Liver (tissue), 9 donors: ENCODE data around the gene CYP4A22. TPM values are rescaled to one million over a fixed set of nuclear protein-coding genes. Genes with fewer than 3 reads are reported as not detected.
"Not testable (repeated sequence)": the region's sequence is repeated elsewhere in the genome, so short reads cannot be mapped to it uniquely, and the experiment has no call there.

ENCODE experiments used
- DNase-seq: peaks from one replicate; pipeline ENCODE4 v3.0.0-alpha.2; 2017; ENCODE audit warnings: low spot score
- H3K27ac ChIP-seq, 2 donors: one replicate each; pipeline ENCODE4 v1.7.0; 2013; ENCODE audit warnings: inconsistent platforms in 2 of 2, low read length in 2 of 2, control low read depth in 1 of 2, low read depth in 1 of 2, mild to moderate bottlenecking in 1 of 2
- H3K27me3 ChIP-seq, 4 donors: one replicate each; pipeline versions ENCODE4 v1.6.1 to v1.7.0; 2013; ENCODE audit warnings: low read length in 3 of 4, inconsistent platforms in 1 of 4, mild to moderate bottlenecking in 1 of 4, moderate library complexity in 1 of 4; ENCODE audit not compliant: control insufficient read depth in 4 of 4, insufficient read depth in 4 of 4
- H3K36me3 ChIP-seq, 4 donors: one replicate each; pipeline versions ENCODE4 v1.6.1 to v1.7.0; 2013; ENCODE audit warnings: low read length in 3 of 4, mild to moderate bottlenecking in 3 of 4, low read depth in 1 of 4, moderate library complexity in 1 of 4; ENCODE audit not compliant: control insufficient read depth in 4 of 4, insufficient read depth in 3 of 4
- H3K4me1 ChIP-seq, 4 donors: one replicate each; pipeline versions ENCODE4 v1.6.1 to v1.7.0; 2013; ENCODE audit warnings: low read length in 3 of 4, mild to moderate bottlenecking in 3 of 4, moderate library complexity in 1 of 4; ENCODE audit not compliant: control insufficient read depth in 4 of 4, insufficient read depth in 4 of 4
- H3K4me3 ChIP-seq, 3 donors: one replicate each; pipeline versions ENCODE4 v1.6.1 to v1.7.0; 2013; ENCODE audit warnings: low read length in 3 of 3, control low read depth in 1 of 3, low read depth in 1 of 3, mild to moderate bottlenecking in 1 of 3
- H3K9ac ChIP-seq, 2 donors: one replicate each; pipeline ENCODE4 v1.7.0; 2013; ENCODE audit warnings: low read length in 2 of 2, mild to moderate bottlenecking in 2 of 2, moderate library complexity in 2 of 2, control low read depth in 1 of 2, low read depth in 1 of 2
- H3K9me3 ChIP-seq, 4 donors: one replicate each; pipeline versions ENCODE4 v1.6.1 to v1.7.0; 2013; ENCODE audit warnings: low read length in 3 of 4; ENCODE audit not compliant: control insufficient read depth in 4 of 4
- CTCF ChIP-seq: fragments of 150-350 bp; IDR thresholded peaks from 2 replicates; pipeline ENCODE4 v1.5.1; 2017; ENCODE audit warnings: improper control_type of control experiment, low read depth, low read length; ENCODE audit not compliant: missing input control
- EGR1 ChIP-seq, 2 donors: IDR thresholded peaks; 2 replicates each; pipeline ENCODE4 v1.6.1; 2016 to 2018; ENCODE audit warnings: antibody characterized with exemption in 2 of 2, low read depth in 2 of 2
- HNF4A ChIP-seq, 2 donors: conservative IDR thresholded peaks; 2 replicates each; pipeline ENCODE4 v1.6.1; 2016; ENCODE audit warnings: antibody characterized with exemption in 2 of 2, mild to moderate bottlenecking in 2 of 2
- HNF4G ChIP-seq: IDR thresholded peaks from 2 replicates; pipeline ENCODE4 v1.6.1; 2016; ENCODE audit warnings: antibody characterized with exemption
- MAX ChIP-seq: IDR thresholded peaks from 2 replicates; pipeline ENCODE4 v1.6.1; 2016; ENCODE audit warnings: antibody characterized with exemption
- RAD21 ChIP-seq, 2 donors: IDR thresholded peaks; 2 replicates each; pipeline ENCODE4 v1.6.1; 2016; ENCODE audit warnings: antibody characterized with exemption in 2 of 2, mild to moderate bottlenecking in 2 of 2
- RXRA ChIP-seq, 2 donors: IDR thresholded peaks; 2 replicates each; pipeline ENCODE4 v1.6.1; 2017 to 2018; ENCODE audit warnings: antibody characterized with exemption in 2 of 2, mild to moderate bottlenecking in 1 of 2
- SP1 ChIP-seq: IDR thresholded peaks from 2 replicates; pipeline ENCODE4 v1.6.1; 2018; ENCODE audit warnings: antibody characterized with exemption, mild to moderate bottlenecking
- YY1 ChIP-seq: IDR thresholded peaks from 2 replicates; pipeline ENCODE4 v1.6.1; 2016; ENCODE audit warnings: antibody characterized with exemption, mild to moderate bottlenecking
- ZBTB33 ChIP-seq: IDR thresholded peaks from 2 replicates; pipeline ENCODE4 v1.6.1; 2016; ENCODE audit warnings: antibody characterized with exemption
- whole genome bisulfite sequencing: extraction: QIAGEN DNeasy Blood & Tissue Kit; methylation state at CpG from one replicate; pipeline ENCODE4 v1.1.7; 2013; 5-methylcytosine and 5-hydroxymethylcytosine counted together
- polyA plus RNA-seq, 2 donors: library from polyadenylated mRNA; stranded (reverse) in 1 of 2; unstranded in 1 of 2; fragments of 200-250 nt in 1 of 2; fragments of >200 nt in 1 of 2; fragmentation: Nextera tagmentation in 1 of 2; extraction: Ambion mirVana in 1 of 2; gene quantifications; one replicate each; pipeline versions ENCODE4 v1.2.1 to v1.2.3, GENCODE V29; 2013 to 2015
- total RNA-seq, 2 donors: library from RNA; depleted of rRNA; stranded (reverse); fragments of >200 nt; gene quantifications; one replicate each; pipeline ENCODE4 v1.2.3, GENCODE V29; 2014
- donor health status: healthy.
- donor health status: healthy.
- donor health status: healthy.
- donor health status: healthy.
- donor health status: healthy.

Gene CYP4A22
- total RNA-seq (10 to 100 TPM; 18.3 to 66.9 TPM), polyA plus RNA-seq (10 to 100 TPM; 64.6 to 95.7 TPM)

- 32% methylated on average over 4 of the region's 4 CpGs for WGBS
- peak within 1 kb of the TSS; percentile 60 to 77 for H3K9ac ChIP-seq
- no peaks in the 10 kb centered on the region for H3K9me3 ChIP-seq
- H3K36me3 ChIP-seq = peaks cover 0 to 11% (median 6%) of the 10 kb centered on the region in 4 donors
- H3K27me3 ChIP-seq = no peaks in the 10 kb centered on the region
- peak within 1 kb of the TSS; percentile 41 to 83 (median 78) for H3K4me3 ChIP-seq
- TF ChIP-seq YY1 = no peak
- TF ChIP-seq HNF4G = peak; percentile 56
- peak; percentile 60 to 81 for TF ChIP-seq RXRA (IDR thresholded peaks at IDR 0.05)
- TF ChIP-seq HNF4A (conservative IDR thresholded peaks at IDR 0.05) = peak; percentile 82 to 84
- peak in 1 of 2 donors; percentile 16 for TF ChIP-seq EGR1 (IDR thresholded peaks at IDR 0.05; ENCODE audit: low read depth in 2 of 2)
- no peak for TF ChIP-seq ZBTB33
- TF ChIP-seq SP1 = peak; percentile 38
- no peak for TF ChIP-seq MAX
- H3K27ac ChIP-seq = peak within 1 kb of the TSS; percentile 62 to 77
- H3K4me1 ChIP-seq = peaks cover 0 to 43% (median 9%) of the 10 kb centered on the region in 4 donors
- peak; percentile 70 for DNase-seq
Measured at GRCh38 chr1:47137198-47137597, at the start of gene CYP4A22. TSS of gene CYP4A22 (plus strand) at chr1:47137441. CDS start at chr1:47137486, 45 bp downstream.

- WGBS = 5% methylated on average over 3 of the region's 3 CpGs
- DNase-seq, H3K4me3 ChIP-seq, H3K9ac ChIP-seq, H3K27me3 ChIP-seq, H3K36me3 ChIP-seq, H3K27ac ChIP-seq, H3K9me3 ChIP-seq, H3K4me1 ChIP-seq: not testable (repeated sequence)
- TF ChIP-seq CTCF (peak; percentile 44), RAD21 (IDR thresholded peaks at IDR 0.05) (peak; percentile 58 to 68)
Measured at GRCh38 chr1:47089356-47089755, 47.9 kb upstream of the CYP4A22 start.

GRCh38 chr1:47091476-47091875, 45.8 kb upstream of the CYP4A22 start:
- 30% methylated on average over 3 of the region's 3 CpGs for WGBS
- H3K4me3 ChIP-seq, DNase-seq, H3K36me3 ChIP-seq, H3K9me3 ChIP-seq, H3K4me1 ChIP-seq, H3K27ac ChIP-seq, H3K9ac ChIP-seq, H3K27me3 ChIP-seq: not testable (repeated sequence)
- TF ChIP-seq RAD21 (IDR thresholded peaks at IDR 0.05) = peak; percentile 27 to 58
